Astrocyte (in vitro differentiated cells and primary cell): ENCODE results near the gene DSCAM.

ENCODE experiments used
- CTCF ChIP-seq: IDR thresholded peaks from 2 replicates; pipeline ENCODE4 v1.5.1; 2011; ENCODE audit warnings: low read depth, mild to moderate bottlenecking, inconsistent platforms, low read length, moderate library complexity; ENCODE audit not compliant: insufficient read depth
- EZH2 ChIP-seq: IDR thresholded peaks from 2 replicates; pipeline ENCODE4 v1.6.1; 2012; ENCODE audit warnings: mild to moderate bottlenecking, low read length, inconsistent platforms; ENCODE audit not compliant: insufficient read depth

DNA sequence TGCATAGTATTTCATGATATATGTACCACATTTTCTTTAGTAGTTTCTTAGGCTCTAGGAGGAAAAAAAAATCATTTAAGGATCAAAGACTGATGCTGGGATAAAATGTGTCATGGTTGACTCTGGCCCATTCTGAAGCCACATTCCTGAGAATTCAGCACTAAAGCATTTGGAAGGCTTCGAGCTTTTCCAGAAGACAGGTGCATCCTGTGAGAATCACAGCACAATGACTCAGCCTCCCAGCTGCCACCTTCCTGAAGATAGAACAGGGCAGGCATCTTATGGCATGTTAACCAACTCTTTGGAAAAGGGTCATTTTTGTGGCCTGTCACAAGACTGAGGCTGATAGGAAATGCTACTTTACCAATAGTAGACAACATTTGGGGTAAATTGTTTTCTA lies 619.9 kb downstream of the DSCAM start:
- no peak for TF ChIP-seq CTCF
- TF ChIP-seq EZH2 = no peak
